WTC11 (cell line): ENCODE results near the gene CADM3. TPM values are rescaled to one million over a fixed set of nuclear protein-coding genes. Genes with fewer than 3 reads are reported as not detected.

ENCODE experiments used
- ATAC-seq: fragments of 200-7000 bp; cut with Tn5 transposase; 2 replicates; pipeline ENCODE4 v1.10.0; 2021; ENCODE audit warnings: mild to moderate bottlenecking, moderate library complexity
- CTCF ChIA-PET: fragments of 300-600 bp; sonication (Branson Sonifier 250); formaldehyde crosslinking; loops from one replicate; lab custom pipeline; 2021; ENCODE audit warnings: antibody characterized with exemption; lab: Charles Lee
- POLR2A ChIA-PET: fragments of 350-600 bp; sonication (Branson Sonifier 250); formaldehyde crosslinking; loops from one replicate; lab custom pipeline; 2021; ENCODE audit warnings: antibody characterized with exemption; lab: Charles Lee
- DNase-seq: peaks from one replicate; pipeline ENCODE4 v3.0.0; 2021; ENCODE audit warnings: low spot score
- H3K27ac Mint-ChIP-seq: 2 replicates; pipeline ENCODE4 v1.8.0; 2021; ENCODE audit warnings: mixed read lengths
- H3K27me3 Mint-ChIP-seq: 2 replicates; pipeline ENCODE4 v1.8.0; 2021; ENCODE audit warnings: low read depth, mild to moderate bottlenecking, moderate library complexity, mixed read lengths
- H3K36me3 Mint-ChIP-seq: 2 replicates; pipeline ENCODE4 v1.8.0; 2021; ENCODE audit warnings: mixed read lengths
- H3K4me1 Mint-ChIP-seq: 2 replicates; pipeline ENCODE4 v1.8.0; 2022; ENCODE audit warnings: mixed read lengths
- H3K4me3 Mint-ChIP-seq: 2 replicates; pipeline ENCODE4 v1.8.0; 2021; ENCODE audit warnings: mild to moderate bottlenecking, moderate library complexity, mixed read lengths
- H3K9me3 Mint-ChIP-seq: 2 replicates; pipeline ENCODE4 v1.8.0; 2021; ENCODE audit warnings: mixed read lengths
- ATF2 ChIP-seq: sonication (generic); formaldehyde crosslinking; IDR thresholded peaks from 2 replicates; pipeline ENCODE4 v1.8.1; 2022; ENCODE audit warnings: low read depth, missing genetic modification reagents, borderline replicate concordance
- ATF6 ChIP-seq: sonication (generic); formaldehyde crosslinking; IDR thresholded peaks from 2 replicates; pipeline ENCODE4 v1.8.1; 2023; ENCODE audit warnings: mild to moderate bottlenecking, missing genetic modification reagents
- CTCF ChIP-seq: fragments of 200-600 bp; IDR thresholded peaks from 2 replicates; pipeline ENCODE4 v1.8.0; 2022; ENCODE audit warnings: antibody characterized with exemption
- FOXK1 ChIP-seq: sonication (generic); formaldehyde crosslinking; IDR thresholded peaks from 2 replicates; pipeline ENCODE4 v1.8.0; 2022; ENCODE audit warnings: mild to moderate bottlenecking, moderate library complexity, missing genetic modification reagents
- IRF1 ChIP-seq: sonication (generic); formaldehyde crosslinking; IDR thresholded peaks from 2 replicates; pipeline ENCODE4 v1.8.0; 2023; ENCODE audit warnings: missing genetic modification reagents
- KAT7 ChIP-seq: sonication (generic); formaldehyde crosslinking; IDR thresholded peaks from 2 replicates; pipeline ENCODE4 v1.8.1; 2023; ENCODE audit warnings: missing genetic modification reagents, mild to moderate bottlenecking, borderline replicate concordance
- MAX ChIP-seq: sonication (generic); formaldehyde crosslinking; IDR thresholded peaks from 2 replicates; pipeline ENCODE4 v1.8.0; 2022; ENCODE audit warnings: mild to moderate bottlenecking, missing genetic modification reagents
- MYBL2 ChIP-seq: sonication (generic); formaldehyde crosslinking; IDR thresholded peaks from 2 replicates; pipeline ENCODE4 v1.8.1; 2023; ENCODE audit warnings: mild to moderate bottlenecking, moderate library complexity, missing genetic modification reagents
- PRRX2 ChIP-seq: fragments of 250-450 bp; sonication (Bioruptor Pico); IDR thresholded peaks from 2 replicates; pipeline ENCODE4 v1.8.0; 2021; ENCODE audit warnings: mild to moderate bottlenecking
- RORB ChIP-seq: fragments of 250-450 bp; sonication (Bioruptor Pico); IDR thresholded peaks from 2 replicates; pipeline ENCODE4 v1.9.0; 2021; ENCODE audit warnings: mild to moderate bottlenecking
- SP1 ChIP-seq: sonication (generic); formaldehyde crosslinking; conservative IDR thresholded peaks from 2 replicates; pipeline ENCODE4 v1.8.1; 2022; ENCODE audit warnings: missing genetic modification reagents
- ZNF317 ChIP-seq: sonication (generic); formaldehyde crosslinking; IDR thresholded peaks from 2 replicates; pipeline ENCODE4 v1.8.1; 2023; ENCODE audit warnings: low read depth, mild to moderate bottlenecking, moderate library complexity, missing genetic modification reagents, borderline replicate concordance
- ZNF423 ChIP-seq: fragments of 250-450 bp; sonication (Bioruptor Pico); IDR thresholded peaks from 2 replicates; pipeline ENCODE4 v2.1.2; 2022; ENCODE audit warnings: mild to moderate bottlenecking, moderate library complexity
- ZNF671 ChIP-seq: fragments of 250-450 bp; sonication (Bioruptor Pico); IDR thresholded peaks from 2 replicates; pipeline ENCODE4 v1.8.0; 2021; ENCODE audit warnings: mild to moderate bottlenecking
- total RNA-seq: library from RNA; stranded (reverse); gene quantifications from 3 replicates; pipeline ENCODE4 v1.2.3, GENCODE V29; 2021

The CADM3 gene
- total RNA-seq, 1 experiment from 2014 or later: 5.1 TPM

- TF ChIP-seq FOXK1 (CRISPR knock-in tag) (no peak), ZNF423 (no peak), MAX (CRISPR knock-in tag) (no peak), CTCF (no peak), IRF1 (CRISPR knock-in tag) (no peak), KAT7 (CRISPR knock-in tag) (no peak; the same call in 1 of the 2 replicates), RORB (no peak), ATF2 (no peak), SP1 (CRISPR knock-in tag) (peak; percentile 41; the same call in 1 of the 2 replicates), PRRX2 (no peak), ATF6 (CRISPR knock-in tag) (no peak)
Measured at GRCh38 chr1:159188375-159188788, 17.0 kb downstream of the CADM3 start (continued).

- TF ChIP-seq ZNF671 (CRISPR knock-in tag): no peak
- H3K27ac Mint-ChIP-seq: no peak overlapping the region
- ATAC-seq (no peak), DNase-seq (no peak)
- no peaks in the 10 kb centered on the region for H3K9me3 Mint-ChIP-seq
- peaks cover 3% of the 10 kb centered on the region for H3K27me3 Mint-ChIP-seq
- no peaks in the 10 kb centered on the region for H3K36me3 Mint-ChIP-seq
- CTCF ChIA-PET: interaction anchor here (2.4 kb wide), 1 partner anchor 21 kb away, joined by 20 read pairs; no protein-coding TSS in a partner anchor
- H3K4me1 Mint-ChIP-seq: peaks cover 43% of the 10 kb centered on the region
- POLR2A ChIA-PET: no interaction called here
- no peak overlapping the region for H3K4me3 Mint-ChIP-seq
Measured at GRCh38 chr1:159190441-159190840, 19.0 kb downstream of the CADM3 start.

- Mint-ChIP-seq H3K9me3 (no peaks in the 10 kb centered on the region), H3K4me3 (no peak overlapping the region), H3K4me1 (peaks cover 14% of the 10 kb centered on the region), H3K27ac (no peak overlapping the region), H3K27me3 (no peaks in the 10 kb centered on the region), H3K36me3 (no peaks in the 10 kb centered on the region)
- ATAC-seq (peak; percentile 71), DNase-seq (peak; percentile 41)
- POLR2A ChIA-PET: interaction anchor here (0.9 kb wide), 1 partner anchor 12 kb away, joined by 4 read pairs; no protein-coding TSS in a partner anchor
- TF ChIP-seq ZNF317: peak; percentile 89
- 0 out of 2 replicates have a peak, but pooled peaks have one; percentile 33 for TF ChIP-seq CTCF
- no peak for TF ChIP-seq MYBL2 (CRISPR knock-in tag)
- CTCF ChIA-PET: interaction anchor here (0.6 to 7.4 kb wide), 20 partner anchors 9 to 585 kb away, joined by 3 to 200 read pairs (median 6); partner anchors contain the start of gene ACKR1
Measured at GRCh38 chr1:159196543-159196942, 25.1 kb downstream of the CADM3 start.
